Right lobe of liver (tissue), 6 donors: ENCODE results near the gene SLC17A7. TPM values are rescaled to one million over a fixed set of nuclear protein-coding genes. Genes with fewer than 3 reads are reported as not detected.

ENCODE experiments used
- ATAC-seq, 4 donors: fragments of 200-7000 bp; cut with Tn5 transposase; one replicate each; pipeline ENCODE4 v1.9.1; 2020; ENCODE audit warnings: mild to moderate bottlenecking in 4 of 4, moderate library complexity in 4 of 4
- DNase-seq, 3 donors: peaks; one replicate each; pipeline ENCODE4 v3.0.0-alpha.2; 2020
- H3K27ac ChIP-seq, 3 donors: fragments of 200-600 bp; one replicate each; pipeline ENCODE4 v1.8.0; 2022
- H3K27me3 ChIP-seq, 2 donors: fragments of 200-600 bp; one replicate each; pipeline ENCODE4 v1.8.0; 2022
- H3K36me3 ChIP-seq, 4 donors: fragments of 200-600 bp; sonication (generic) in 1 of 4; one replicate each; pipeline versions ENCODE4 v1.5.1 to v1.8.0; 2017 to 2022; ENCODE audit warnings: control low read depth in 1 of 4
- H3K4me1 ChIP-seq, 4 donors: fragments of 200-600 bp; sonication (generic) in 1 of 4; one replicate each; pipeline versions ENCODE4 v1.5.1 to v1.8.0; 2017 to 2022; ENCODE audit warnings: control low read depth in 1 of 4
- H3K4me3 ChIP-seq, 3 donors: fragments of 200-600 bp; one replicate each; pipeline ENCODE4 v1.8.0; 2022
- H3K9me3 ChIP-seq, 4 donors: fragments of 200-600 bp; sonication (generic) in 1 of 4; one replicate each; pipeline versions ENCODE4 v1.5.1 to v1.8.0; 2017 to 2022; ENCODE audit warnings: control low read depth in 1 of 4
- CTCF ChIP-seq, 4 donors: fragments of 200-600 bp in 3 of 4; fragments of 450-650 bp in 1 of 4; IDR thresholded peaks; one replicate each; pipeline versions ENCODE4 v1.5.1 to v1.8.0; 2016 to 2022; ENCODE audit warnings: antibody characterized with exemption in 4 of 4, mild to moderate bottlenecking in 2 of 4
- POLR2A ChIP-seq: fragments of 450-650 bp; IDR thresholded peaks from one replicate; pipeline ENCODE4 v1.6.1; 2017; ENCODE audit warnings: antibody characterized with exemption, mild to moderate bottlenecking
- WGBS: methylation state at CpG from one replicate; pipeline ENCODE4 v1.1.6; 2018; ENCODE audit warnings: low coverage, low lambda C conversion rate; ENCODE audit not compliant: insufficient coverage; ENCODE audit errors: missing lambda C conversion rate; 5-methylcytosine and 5-hydroxymethylcytosine counted together
- intact Hi-C, 2 donors: fragments of 100-400 bp; cut with DNase I; formaldehyde crosslinking; loops; one replicate each; pipeline versions ENCODE4 v1.11.2 to v1.14.1; 2022
- total RNA-seq, 6 experiments: library from RNA; depleted of rRNA in 2 of 6; stranded (reverse); fragments of >200 nt in 2 of 6; fragmentation: NEBNext Ultra II Directional in 3 of 6; extraction: Animal tissue kit (Norgen Biotek cat#: 25700) in 3 of 6; gene quantifications; one replicate each; pipeline versions ENCODE4 v1.1.0 to v1.2.4, GENCODE V29; 2016 to 2023
- donor health status: DM: no; HTN: yes; CAD: no.
- donor health status: DM: no; HTN: no; CAD: no.
- donor health status: DM: no; HTN: no; CAD: no.
- donor health status: DM: no; HTN: yes; CAD: no.
- donor health status: DM: no; HTN: yes; CAD: no.

The SLC17A7 gene
- total RNA-seq, 6 experiments from 2014 or later, result 0.13 TPM; not detected in 5

- 93% methylated on average over 2 of the region's 7 CpGs for WGBS
- ATAC-seq (peak in 1 of 4 donors; percentile 23), DNase-seq (no peak)
- H3K9me3 ChIP-seq, result no peaks in the 10 kb centered on the region
- no peak overlapping the region for H3K4me3 ChIP-seq
- H3K36me3 ChIP-seq, result no peaks in the 10 kb centered on the region
- intact Hi-C loops, result no loop called here
- TF ChIP-seq CTCF (IDR thresholded peaks at IDR 0.05), result no peak
- TF ChIP-seq POLR2A, result no peak
- H3K4me1 ChIP-seq, result no peaks in the 10 kb centered on the region
- H3K27ac ChIP-seq, result no peak overlapping the region
- no peaks in the 10 kb centered on the region for H3K27me3 ChIP-seq
These were observed 39.8 kb upstream of the SLC17A7 start for GRCh38 chr19:49481020-49481683.

GRCh38 chr19:49479975-49480628 lies 38.8 kb upstream of the SLC17A7 start:
- no peaks in the 10 kb centered on the region for H3K9me3 ChIP-seq
- no peak for TF ChIP-seq CTCF (IDR thresholded peaks at IDR 0.05)
- no peak for TF ChIP-seq POLR2A
- ATAC-seq (peak in 1 of 4 donors; percentile 28), DNase-seq (no peak)
- H3K36me3 ChIP-seq, result no peaks in the 10 kb centered on the region
- intact Hi-C loops, result no loop called here
- no peaks in the 10 kb centered on the region for H3K4me1 ChIP-seq
- no peaks in the 10 kb centered on the region for H3K27me3 ChIP-seq
- WGBS, result 90% methylated on average over 4 of the region's 14 CpGs
- H3K27ac ChIP-seq, result no peak overlapping the region
- H3K4me3 ChIP-seq, result no peak overlapping the region

- H3K4me1 ChIP-seq, result peaks cover 0 to 5% (median 0%) of the 10 kb centered on the region in 4 donors
- ATAC-seq, result no peak
- WGBS, result 74% methylated on average over 6 of the region's 27 CpGs
- TF ChIP-seq CTCF (IDR thresholded peaks at IDR 0.05) (no peak), POLR2A (no peak)
- H3K9me3 ChIP-seq, result no peaks in the 10 kb centered on the region
- H3K27me3 ChIP-seq, result no peaks in the 10 kb centered on the region
- no peak for DNase-seq
- H3K27ac ChIP-seq, result no peak overlapping the region
- no peaks in the 10 kb centered on the region for H3K36me3 ChIP-seq
- H3K4me3 ChIP-seq, result no peak overlapping the region
- intact Hi-C loops, result no loop called here
These were observed 34.9 kb upstream of the SLC17A7 start for GRCh38 chr19:49475995-49476880.

- intact Hi-C loops, result no loop called here
These were observed 34.0 kb upstream of the SLC17A7 start for GRCh38 chr19:49475191-49475917.

More at GRCh38 chr19:49475191-49475917, 34.0 kb upstream of the SLC17A7 start:
- H3K27ac ChIP-seq, result no peak overlapping the region
- ATAC-seq (no peak), DNase-seq (no peak)
- no peak overlapping the region for H3K4me3 ChIP-seq
- H3K36me3 ChIP-seq, result no peaks in the 10 kb centered on the region
- WGBS, result 56% methylated on average over 13 of the region's 15 CpGs
- no peaks in the 10 kb centered on the region for H3K27me3 ChIP-seq
- H3K4me1 ChIP-seq, result peaks cover 0 to 5% (median 0%) of the 10 kb centered on the region in 4 donors
- no peaks in the 10 kb centered on the region for H3K9me3 ChIP-seq
- TF ChIP-seq CTCF (IDR thresholded peaks at IDR 0.05), result no peak
- no peak for TF ChIP-seq POLR2A
